Cardiac muscle cell (in vitro differentiated cells and primary cell): ENCODE measurements around the gene ZNF419. TPM values are rescaled to one million over a fixed set of nuclear protein-coding genes. Genes with fewer than 3 reads are reported as not detected.
"Not testable (repeated sequence)": the region's sequence is repeated elsewhere in the genome, so short reads cannot be mapped to it uniquely, and the experiment has no call there.

Experiments used
- DNase-seq, 2 donors: peaks; one replicate each; pipeline versions ENCODE4 v3.0.0 to v3.0.0-alpha.2; 2010 to 2017; ENCODE audit warnings: low read depth in 1 of 2, low spot score in 1 of 2
- H3K27ac ChIP-seq: fragments of 200-600 bp; sonication (generic); 2 replicates; pipeline ENCODE4 v1.5.1; 2016
- H3K27me3 ChIP-seq: fragments of 200-600 bp; sonication (generic); 2 replicates; pipeline ENCODE4 v1.6.0; 2016; ENCODE audit warnings: control low read depth
- H3K36me3 ChIP-seq: fragments of 200-600 bp; sonication (generic); 2 replicates; pipeline ENCODE4 v1.5.1; 2016; ENCODE audit warnings: control low read depth
- H3K4me1 ChIP-seq: fragments of 200-600 bp; sonication (generic); 2 replicates; pipeline ENCODE4 v1.8.1; 2017; ENCODE audit warnings: low read depth, mild to moderate bottlenecking, mixed run types
- H3K4me3 ChIP-seq: fragments of 200-600 bp; sonication (generic); 2 replicates; pipeline ENCODE4 v1.5.1; 2016; ENCODE audit warnings: mild to moderate bottlenecking
- H3K9me3 ChIP-seq: fragments of 200-600 bp; sonication (generic); 2 replicates; pipeline ENCODE4 v1.5.1; 2017; ENCODE audit warnings: low read depth, mild to moderate bottlenecking, control low read depth
- CTCF ChIP-seq: IDR thresholded peaks from 2 replicates; pipeline ENCODE4 v1.5.1; 2012; ENCODE audit warnings: low read depth, mild to moderate bottlenecking, low read length
- polyA plus RNA-seq: library from polyadenylated mRNA; unstranded; fragments of >200 nt; fragmentation: Nextera tagmentation; extraction: Ambion mirVana; gene quantifications from 2 replicates; pipeline ENCODE4 v1.2.1, GENCODE V29; 2016
- total RNA-seq: library from RNA; depleted of rRNA; stranded (reverse); fragments of >200 nt; gene quantifications from 2 replicates; pipeline ENCODE4 v1.2.3, GENCODE V29; 2016

ZNF419 gene
- total and polyA plus RNA-seq, 2 experiments from 2014 or later = 15.8 to 36.2 TPM

- peak overlapping the region; percentile 54 for H3K4me3 ChIP-seq
- not testable (repeated sequence) for H3K9me3 ChIP-seq, H3K36me3 ChIP-seq, H3K27ac ChIP-seq, H3K27me3 ChIP-seq, H3K4me1 ChIP-seq
- peak in 1 of 2 donors; percentile 70 for DNase-seq
Measured at GRCh38 chr19:57500400-57500799, 12.8 kb downstream of the ZNF419 start.

GRCh38 chr19:57506163-57506562, 18.6 kb downstream of the ZNF419 start:
- no peak for DNase-seq
- Histone ChIP-seq H3K36me3 (peaks cover 31% of the 10 kb centered on the region), H3K4me1 (no peaks in the 10 kb centered on the region), H3K27me3 (no peaks in the 10 kb centered on the region), H3K27ac (no peak overlapping the region), H3K9me3 (no peaks in the 10 kb centered on the region), H3K4me3 (no peak overlapping the region)
- TF ChIP-seq CTCF = no peak

- no peak overlapping the region for H3K4me3 ChIP-seq
- H3K9me3 ChIP-seq = no peaks in the 10 kb centered on the region
- H3K4me1 ChIP-seq = no peaks in the 10 kb centered on the region
- H3K36me3 ChIP-seq = peaks cover 29% of the 10 kb centered on the region
- H3K27ac ChIP-seq = no peak overlapping the region
- no peak for TF ChIP-seq CTCF
- no peaks in the 10 kb centered on the region for H3K27me3 ChIP-seq
- no peak for DNase-seq
Measured at GRCh38 chr19:57511484-57511883, 23.9 kb downstream of the ZNF419 start.

GRCh38 chr19:57512845-57513244, 25.3 kb downstream of the ZNF419 start:
- TF ChIP-seq CTCF = no peak
- Histone ChIP-seq H3K4me1 (no peaks in the 10 kb centered on the region), H3K27me3 (no peaks in the 10 kb centered on the region), H3K9me3 (no peaks in the 10 kb centered on the region), H3K36me3 (peaks cover 17% of the 10 kb centered on the region), H3K27ac (no peak overlapping the region), H3K4me3 (no peak overlapping the region)
- peak in 1 of 2 donors; percentile 32 for DNase-seq

GRCh38 chr19:57515255-57515654, 27.7 kb downstream of the ZNF419 start:
- no peak for TF ChIP-seq CTCF
- Histone ChIP-seq H3K27me3 (no peaks in the 10 kb centered on the region), H3K4me3 (no peak overlapping the region), H3K4me1 (no peaks in the 10 kb centered on the region), H3K36me3 (peaks cover 5% of the 10 kb centered on the region), H3K9me3 (no peaks in the 10 kb centered on the region), H3K27ac (no peak overlapping the region)
- no peak for DNase-seq

GRCh38 chr19:57518021-57518420, 30.5 kb downstream of the ZNF419 start:
- not testable (repeated sequence) for H3K9me3 ChIP-seq, H3K27ac ChIP-seq, H3K4me1 ChIP-seq, H3K27me3 ChIP-seq, H3K36me3 ChIP-seq, H3K4me3 ChIP-seq, DNase-seq

- H3K36me3 ChIP-seq = peaks cover 13% of the 10 kb centered on the region
- H3K27ac ChIP-seq = peak within 1 kb of the TSS; percentile 35
- no peaks in the 10 kb centered on the region for H3K27me3 ChIP-seq
- H3K4me3 ChIP-seq = peak within 1 kb of the TSS; percentile 45
- no peaks in the 10 kb centered on the region for H3K9me3 ChIP-seq
- peaks cover 6% of the 10 kb centered on the region for H3K4me1 ChIP-seq
- DNase-seq = peak; percentile 95
- TF ChIP-seq CTCF = no peak
Measured at GRCh38 chr19:57527136-57527881, 39.8 kb downstream of the ZNF419 start, which contains the start of gene ZNF549. Gene ZNF549, plus strand, starts transcription at chr19:57527356. Its CDS starts 218 bp downstream, at chr19:57527574.
